EL (cell line): ENCODE measurements around the gene PRRT2.
"Not testable (repeated sequence)": the region's sequence is repeated elsewhere in the genome, so short reads cannot be mapped to it uniquely, and the experiment has no call there.

ENCODE experiments used
- DNase-seq: peaks from one replicate; pipeline ENCODE4 v3.0.0-alpha.2; 2016

Gene PRRT2

GRCh38 chr16:29812754-29813643 is 1.0 kb downstream of the PRRT2 start:
- DNase-seq: no peak

- DNase-seq: no peak
Measured at GRCh38 chr16:29813644-29814562, 1.9 kb downstream of the PRRT2 start.

DNA sequence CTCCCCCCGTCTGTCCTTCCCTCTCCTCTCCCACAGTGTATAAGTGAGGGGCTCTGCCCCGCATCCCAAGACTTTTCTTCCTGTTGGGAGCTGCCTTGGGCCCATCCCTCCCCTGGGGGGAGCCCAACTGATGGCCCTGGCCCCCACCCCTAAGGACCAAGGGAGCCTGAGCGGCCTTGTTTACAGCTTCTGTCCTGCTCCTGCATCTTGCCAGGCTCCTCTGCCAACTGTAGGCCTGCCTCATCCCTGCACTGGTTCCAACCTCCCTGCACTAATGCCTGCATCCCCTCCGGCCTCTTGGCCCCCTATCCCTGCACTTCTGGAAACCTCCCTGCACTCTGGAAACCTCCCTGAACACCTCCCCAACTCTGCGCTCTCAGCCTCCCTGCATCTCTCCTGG is 2.6 kb downstream of the PRRT2 start:
- no peak for DNase-seq

DNA sequence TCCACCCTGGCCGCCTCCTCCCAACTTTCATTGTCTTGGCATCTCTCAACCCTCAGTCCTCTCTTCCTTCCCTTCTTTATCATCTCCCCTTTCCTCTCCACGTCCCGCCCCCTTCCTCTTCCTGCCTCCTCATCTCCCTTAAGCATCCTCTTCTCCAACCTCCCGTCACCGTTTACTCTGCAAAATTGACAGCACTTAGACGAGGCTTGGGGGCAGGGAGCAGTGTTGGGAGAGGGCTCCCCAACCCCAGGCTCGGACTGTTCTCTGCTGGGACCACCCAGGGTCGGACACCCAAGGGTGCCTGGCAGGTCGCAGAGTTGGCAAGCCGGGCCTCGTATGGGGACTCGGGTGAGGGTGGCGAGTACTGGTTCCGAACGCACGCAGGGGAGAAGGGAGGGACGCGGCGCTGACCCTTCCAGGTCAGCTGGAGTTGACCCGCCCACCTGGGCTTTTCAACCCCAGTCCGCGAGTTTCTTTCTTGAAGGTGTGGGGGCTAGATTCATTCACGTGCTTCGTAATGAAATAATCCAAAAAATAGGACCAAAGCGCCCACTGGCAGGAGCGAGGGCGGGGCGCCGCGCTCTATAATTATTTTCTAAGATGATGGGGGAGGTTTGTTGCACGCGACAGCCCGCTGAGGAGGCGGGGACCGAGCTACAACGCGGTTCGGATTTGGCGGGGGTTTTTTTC is 3.2 kb downstream of the PRRT2 start:
- DNase-seq: peak; percentile 45

GRCh38 chr16:29815793-29816693 is 4.0 kb downstream of the PRRT2 start, which contains the start of gene PAGR1:
Gene PAGR1, plus strand, starts transcription at chr16:29816152. Its CDS starts 374 bp downstream, at chr16:29816526.
- peak; percentile 99 for DNase-seq

DNA sequence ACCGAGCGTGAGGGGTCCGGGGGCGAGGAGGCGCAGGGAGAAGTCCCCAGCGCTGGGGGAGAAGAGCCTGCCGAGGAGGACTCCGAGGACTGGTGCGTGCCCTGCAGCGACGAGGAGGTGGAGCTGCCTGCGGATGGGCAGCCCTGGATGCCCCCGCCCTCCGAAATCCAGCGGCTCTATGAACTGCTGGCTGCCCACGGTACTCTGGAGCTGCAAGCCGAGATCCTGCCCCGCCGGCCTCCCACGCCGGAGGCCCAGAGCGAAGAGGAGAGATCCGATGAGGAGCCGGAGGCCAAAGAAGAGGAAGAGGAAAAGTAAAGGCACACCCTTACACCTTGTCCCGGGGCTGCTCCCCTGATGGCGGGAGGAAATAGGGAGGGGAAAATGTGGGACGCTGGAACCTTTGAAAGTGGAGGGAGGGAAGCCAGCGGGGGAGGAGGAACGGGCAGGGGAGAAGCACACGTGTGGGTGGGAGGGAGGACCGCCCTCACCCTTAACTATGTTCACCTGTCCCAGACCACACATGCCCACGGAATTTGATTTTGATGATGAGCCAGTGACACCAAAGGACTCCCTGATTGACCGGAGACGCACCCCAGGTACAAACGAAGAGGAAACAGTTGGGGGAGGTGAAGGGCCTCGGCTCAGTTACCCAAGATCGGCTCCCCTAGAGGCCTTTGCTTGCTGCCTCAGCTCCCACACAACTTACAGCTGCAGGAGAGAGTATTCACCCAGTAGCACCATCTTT is 4.9 kb downstream of the PRRT2 start:
- DNase-seq: peak; percentile 76

DNA sequence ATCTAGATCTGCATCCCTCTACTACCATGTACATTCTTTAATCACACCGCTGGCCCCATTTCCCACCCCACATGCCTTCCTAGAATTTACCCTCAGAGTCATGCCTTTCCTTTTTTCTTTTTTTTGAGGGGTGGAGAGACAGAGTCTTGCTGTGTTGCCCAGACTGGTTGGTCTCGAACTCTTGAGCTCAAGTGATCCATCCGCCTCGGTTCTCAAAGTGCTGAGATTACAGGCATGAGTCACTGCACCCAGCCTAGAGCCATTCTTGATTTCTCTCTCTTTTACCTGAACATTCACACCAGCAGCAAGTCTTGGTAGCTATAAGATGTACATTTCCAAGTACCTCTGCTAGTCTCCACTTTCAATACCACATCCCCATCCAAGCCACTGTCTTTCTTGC is 6.1 kb downstream of the PRRT2 start:
- no peak for DNase-seq

- DNase-seq: no peak
Measured at GRCh38 chr16:29819506-29819905, 7.5 kb downstream of the PRRT2 start.

DNA sequence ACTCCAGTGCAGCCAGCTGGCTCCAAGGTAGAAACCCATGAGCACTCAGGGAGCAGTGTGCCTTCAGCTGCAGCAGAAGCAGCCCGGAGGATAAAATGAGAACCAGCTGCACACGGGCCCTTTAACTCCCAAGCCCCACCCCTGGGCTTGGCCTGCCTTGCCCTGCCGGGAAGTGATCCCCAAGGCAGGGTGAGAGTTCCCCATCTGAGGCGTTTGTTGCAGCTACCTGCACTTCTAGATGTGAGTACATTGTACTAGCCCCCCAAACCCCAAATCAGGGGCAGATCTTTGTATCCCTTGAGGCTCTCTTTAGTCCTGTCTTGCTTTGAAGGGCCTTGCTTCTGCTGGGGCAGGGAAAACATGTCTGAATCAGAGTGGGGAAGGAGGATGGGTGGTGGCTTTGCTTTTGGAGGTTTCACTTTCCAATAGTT is 8.3 kb downstream of the PRRT2 start, which contains the start of gene MVP:
Gene MVP, plus strand, starts transcription at position 192 of the 431 bp plus-strand sequence. CDS start 10,088 bp downstream, outside the sequence.
- DNase-seq: peak; percentile 74

DNA sequence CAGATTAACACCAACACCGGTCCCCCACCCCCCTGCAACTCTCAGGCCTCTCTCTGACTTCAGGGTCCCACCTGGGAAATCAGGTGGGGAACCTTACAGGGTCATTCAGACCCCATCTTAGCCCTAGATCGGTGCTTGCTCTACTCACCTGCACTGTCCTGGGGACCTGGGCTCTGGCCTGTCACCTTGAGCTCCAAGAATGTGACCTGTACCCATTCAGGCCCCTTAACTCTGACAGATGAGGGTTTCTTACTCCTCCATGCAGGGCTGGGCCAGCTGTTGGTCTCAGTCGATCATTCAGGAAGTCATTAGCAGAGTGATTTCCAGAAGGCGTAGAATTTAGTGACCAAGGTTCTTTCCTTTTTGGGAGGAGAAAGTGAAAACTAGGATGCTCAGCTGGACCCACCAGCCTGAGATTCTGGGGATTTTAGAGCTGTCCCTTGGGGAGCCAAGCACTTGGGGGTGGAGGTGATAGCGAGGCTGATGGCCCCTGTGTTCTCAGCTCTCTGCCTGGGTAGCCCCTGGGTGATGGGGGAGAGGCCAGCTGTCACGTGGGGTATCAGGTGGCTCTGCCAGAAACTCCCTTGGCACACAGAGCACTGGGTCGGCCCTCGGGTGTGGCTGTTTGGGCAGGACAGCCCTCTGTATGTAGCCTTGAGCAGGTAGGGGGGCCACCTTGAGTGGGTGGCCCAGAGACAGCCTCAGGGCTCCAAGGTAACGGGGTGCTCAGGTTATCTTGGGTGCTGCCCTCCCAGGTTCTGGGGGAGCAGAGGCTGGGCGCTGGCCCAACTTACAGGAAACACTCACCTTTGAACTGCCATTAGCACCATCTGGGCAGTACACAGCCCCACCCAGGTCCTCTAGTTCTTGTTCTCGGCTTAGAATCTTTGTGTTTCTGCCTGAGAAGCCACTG is 9.0 kb downstream of the PRRT2 start:
- DNase-seq: peak; percentile 44

DNA sequence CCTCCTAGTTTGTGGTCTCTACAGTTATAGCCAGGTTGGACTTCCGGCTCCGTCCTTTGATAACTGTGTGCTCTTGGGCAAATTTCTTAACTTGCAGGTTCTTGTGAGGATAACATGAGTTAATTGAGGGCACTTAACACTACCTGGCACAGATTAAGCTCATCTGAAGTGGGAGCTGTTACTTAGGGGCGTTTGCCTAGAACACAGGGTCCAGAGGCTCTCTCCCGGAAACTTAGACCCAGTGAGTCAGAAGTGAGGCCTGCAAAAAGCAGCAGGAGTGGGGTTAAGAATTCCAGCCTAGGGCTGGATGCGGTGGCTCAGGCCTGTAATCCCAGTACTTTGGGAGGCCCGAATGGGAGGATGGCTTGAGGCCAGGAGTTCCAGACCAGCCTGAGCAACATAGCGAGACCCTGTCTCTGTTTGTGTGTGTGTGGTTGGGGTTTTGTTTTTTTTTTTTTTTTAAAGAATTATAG is 9.7 kb downstream of the PRRT2 start:
- peak; percentile 90 for DNase-seq

DNA sequence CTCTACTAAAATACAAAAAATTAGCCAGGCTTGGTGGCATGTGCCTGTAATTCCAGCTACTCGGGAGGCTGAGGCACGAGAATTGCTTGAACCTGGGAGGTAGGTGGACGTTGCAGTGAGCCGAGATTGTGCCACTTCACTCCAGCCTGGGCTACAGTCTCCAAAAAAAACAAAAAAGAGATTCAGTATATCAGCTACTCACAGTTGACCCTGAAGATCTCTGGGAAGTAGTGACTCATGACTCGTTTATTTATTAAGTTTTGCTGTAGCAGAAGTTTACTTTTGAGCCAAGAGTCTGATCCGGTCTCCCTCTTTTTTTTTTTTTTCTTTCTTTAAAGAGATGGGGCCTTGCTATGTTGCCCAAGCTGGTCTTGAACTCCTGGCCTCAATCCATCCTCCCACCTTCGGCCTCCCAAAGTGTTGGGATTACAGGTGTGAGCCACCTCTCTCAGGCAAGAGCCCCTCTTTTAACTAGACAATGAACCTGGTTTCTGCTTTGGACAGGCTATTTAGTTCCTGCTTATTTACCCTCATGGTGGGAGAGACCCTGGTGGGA is 12.7 kb downstream of the PRRT2 start:
- DNase-seq: peak; percentile 83

GRCh38 chr16:29825145-29826044 is 13.4 kb downstream of the PRRT2 start:
- peak; percentile 87 for DNase-seq

- DNase-seq: no peak
Measured at GRCh38 chr16:29826342-29826695, 14.3 kb downstream of the PRRT2 start.

GRCh38 chr16:29830774-29831173 is 18.8 kb downstream of the PRRT2 start:
- no peak for DNase-seq

DNA sequence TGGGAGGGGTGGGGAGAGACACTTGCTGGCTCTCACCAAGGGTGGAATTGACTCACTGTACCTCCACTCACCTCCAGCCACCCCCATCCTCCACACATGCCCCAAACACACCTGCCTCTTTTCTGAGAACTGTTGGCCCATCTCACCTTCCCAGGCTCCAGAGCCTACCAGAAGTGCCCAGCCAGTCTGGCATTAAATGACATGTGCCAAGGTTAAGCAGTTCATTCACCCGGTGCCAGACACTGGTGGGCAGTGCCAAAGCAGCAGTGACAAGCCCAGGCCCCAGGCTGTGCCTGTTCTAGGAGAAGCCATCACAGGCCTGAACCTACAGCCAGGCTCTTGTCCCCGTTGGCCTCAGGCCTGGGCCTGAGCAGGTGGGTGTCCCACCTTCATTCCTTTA is 19.5 kb downstream of the PRRT2 start:
- DNase-seq: no peak

GRCh38 chr16:29833219-29833618 is 21.2 kb downstream of the PRRT2 start:
- not testable (repeated sequence) for DNase-seq

- no peak for DNase-seq
Measured at GRCh38 chr16:29834079-29834478, 22.1 kb downstream of the PRRT2 start.
